Colon (tissue), 2 donors: ENCODE results near the gene LRRC74B.
"Not testable (repeated sequence)": the region's sequence is repeated elsewhere in the genome, so short reads cannot be mapped to it uniquely, and the experiment has no call there.

Source experiments
- FAIRE-seq: peaks from 2 replicates; lab custom pipeline; 2012; peaks lifted over from hg19 to GRCh38; lab: Jason Lieb, UNC
- donor health status: control.
- donor health status: control.

Gene LRRC74B

GRCh38 chr22:21032037-21032867, 13.5 kb upstream of the LRRC74B start, which contains the start of gene SLC7A4:
Gene SLC7A4 (minus strand): TSS chr22:21032561. CDS start chr22:21031812, 749 bp downstream.
- FAIRE-seq = no peak

GRCh38 chr22:21032868-21033688, 12.7 kb upstream of the LRRC74B start:
- FAIRE-seq = no peak

- FAIRE-seq = no peak
Measured at GRCh38 chr22:21033895-21034294, 11.9 kb upstream of the LRRC74B start.

- no peak for FAIRE-seq
Measured at GRCh38 chr22:21034989-21035388, 10.8 kb upstream of the LRRC74B start.

GRCh38 chr22:21038405-21038804, 7.3 kb upstream of the LRRC74B start:
- no peak for FAIRE-seq

GRCh38 chr22:21039158-21039557, 6.6 kb upstream of the LRRC74B start:
- not testable (repeated sequence) for FAIRE-seq

GRCh38 chr22:21041937-21042336, 3.8 kb upstream of the LRRC74B start:
- FAIRE-seq = no peak

GRCh38 chr22:21042978-21043859, 2.5 kb upstream of the LRRC74B start:
- FAIRE-seq = no peak

- FAIRE-seq = no peak
Measured at GRCh38 chr22:21043860-21044535, 1.7 kb upstream of the LRRC74B start.

GRCh38 chr22:21044931-21045584, 688 bp upstream of the LRRC74B start:
- FAIRE-seq = no peak

- no peak for FAIRE-seq
Measured at GRCh38 chr22:21047035-21047661, 1.4 kb downstream of the LRRC74B start.

GRCh38 chr22:21047730-21048129, 2.0 kb downstream of the LRRC74B start:
- FAIRE-seq = no peak

GRCh38 chr22:21048448-21048847, 2.7 kb downstream of the LRRC74B start:
- not testable (repeated sequence) for FAIRE-seq

GRCh38 chr22:21048965-21049364, 3.2 kb downstream of the LRRC74B start:
- not testable (repeated sequence) for FAIRE-seq

GRCh38 chr22:21051145-21051830, 5.5 kb downstream of the LRRC74B start:
- FAIRE-seq = no peak

GRCh38 chr22:21051831-21052400, 6.2 kb downstream of the LRRC74B start:
- no peak for FAIRE-seq

- no peak for FAIRE-seq
Measured at GRCh38 chr22:21052715-21053459, 7.1 kb downstream of the LRRC74B start.

- FAIRE-seq = no peak
Measured at GRCh38 chr22:21054046-21054713, 8.4 kb downstream of the LRRC74B start.
